GM13977 (cell line): ENCODE results near the gene PER2.

Experiments used
- DNase-seq: peaks from one replicate; pipeline ENCODE4 v3.0.0; 2012; ENCODE audit warnings: low spot score
- in situ Hi-C: fragments of 300-500 bp; cut with MboI; formaldehyde crosslinking; loops from one replicate; pipeline ENCODE4 v1.12.0; 2022; ENCODE audit warnings: low sequenced_read_pairs, low pct_unique_long_range_greater_than_20kb, mixed read lengths, inconsistent platforms; ENCODE audit not compliant: unreplicated experiment
- TF ChIP-seq, protein P1 (sequence below): IDR thresholded peaks from 2 replicates; pipeline ENCODE4 v1.5.1; 2012; ENCODE audit warnings: mild to moderate bottlenecking, control low read depth; ENCODE audit not compliant: insufficient read depth; ENCODE audit errors: extremely low read depth, missing control alignments

Gene PER2

DNA sequence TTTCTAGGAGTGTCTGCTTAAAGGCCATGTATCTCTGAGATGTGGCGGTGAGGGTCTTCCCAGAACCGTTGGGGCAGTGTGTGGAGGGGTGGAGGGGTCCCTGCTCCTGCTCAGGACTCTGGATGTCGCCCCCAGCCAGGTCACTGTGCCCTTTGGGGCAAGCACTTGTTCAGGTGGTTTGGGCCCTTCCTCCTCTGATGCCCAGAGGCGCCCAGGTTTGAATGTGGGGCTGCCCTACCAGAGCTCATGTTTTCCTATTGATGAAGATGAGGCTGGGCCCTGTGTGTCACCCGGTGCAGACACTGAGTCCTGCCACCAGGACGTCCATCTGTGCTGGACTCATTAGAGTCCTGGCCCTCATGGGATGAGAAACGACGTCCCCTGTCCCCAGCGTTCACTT lies 14.3 kb upstream of the PER2 start:
- TF ChIP-seq, protein P1, sequence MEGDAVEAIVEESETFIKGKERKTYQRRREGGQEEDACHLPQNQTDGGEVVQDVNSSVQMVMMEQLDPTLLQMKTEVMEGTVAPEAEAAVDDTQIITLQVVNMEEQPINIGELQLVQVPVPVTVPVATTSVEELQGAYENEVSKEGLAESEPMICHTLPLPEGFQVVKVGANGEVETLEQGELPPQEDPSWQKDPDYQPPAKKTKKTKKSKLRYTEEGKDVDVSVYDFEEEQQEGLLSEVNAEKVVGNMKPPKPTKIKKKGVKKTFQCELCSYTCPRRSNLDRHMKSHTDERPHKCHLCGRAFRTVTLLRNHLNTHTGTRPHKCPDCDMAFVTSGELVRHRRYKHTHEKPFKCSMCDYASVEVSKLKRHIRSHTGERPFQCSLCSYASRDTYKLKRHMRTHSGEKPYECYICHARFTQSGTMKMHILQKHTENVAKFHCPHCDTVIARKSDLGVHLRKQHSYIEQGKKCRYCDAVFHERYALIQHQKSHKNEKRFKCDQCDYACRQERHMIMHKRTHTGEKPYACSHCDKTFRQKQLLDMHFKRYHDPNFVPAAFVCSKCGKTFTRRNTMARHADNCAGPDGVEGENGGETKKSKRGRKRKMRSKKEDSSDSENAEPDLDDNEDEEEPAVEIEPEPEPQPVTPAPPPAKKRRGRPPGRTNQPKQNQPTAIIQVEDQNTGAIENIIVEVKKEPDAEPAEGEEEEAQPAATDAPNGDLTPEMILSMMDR = no peak
- in situ Hi-C loops = no loop called here
- no peak for DNase-seq

DNA sequence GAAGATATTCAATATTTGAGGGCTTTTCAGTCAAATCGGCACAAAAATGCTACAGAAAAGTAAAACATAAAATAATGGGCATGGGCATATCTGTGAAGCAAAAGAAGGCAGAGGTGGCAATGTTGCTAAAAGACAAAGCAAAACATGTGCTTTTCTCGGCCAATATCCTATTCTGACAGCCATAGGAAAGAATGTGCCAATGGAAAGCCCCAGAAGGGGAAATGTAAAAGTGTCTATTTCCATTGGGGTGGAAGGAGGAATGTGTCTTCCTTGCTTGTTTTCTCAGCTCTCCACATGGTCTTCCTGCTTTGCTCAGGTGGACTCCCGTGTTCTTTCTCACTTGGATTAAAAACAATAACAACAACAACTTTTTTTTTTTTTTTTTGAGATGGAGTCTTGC lies 13.7 kb upstream of the PER2 start:
- in situ Hi-C loops = no loop called here
- TF ChIP-seq, protein P1 = no peak
- DNase-seq = no peak

DNA sequence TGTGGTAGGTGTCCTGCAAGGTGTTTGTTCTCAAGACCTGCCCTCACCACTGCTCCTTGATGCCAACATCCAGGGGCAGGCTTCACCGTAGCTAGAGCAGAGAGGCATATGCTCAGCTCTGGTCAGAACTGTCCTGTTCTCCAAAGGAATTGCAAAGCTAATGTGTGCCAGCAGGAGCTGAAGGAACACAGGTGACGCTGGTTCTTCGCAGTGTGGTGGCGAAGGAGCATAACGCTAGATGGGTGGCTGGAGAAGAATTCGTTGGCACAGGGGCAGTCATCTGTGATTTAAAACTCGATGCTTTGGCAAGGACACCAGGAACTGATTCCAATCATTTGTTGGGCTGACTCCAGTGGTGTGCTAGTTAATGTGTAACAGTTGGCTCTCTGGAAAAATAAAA lies 11.4 kb upstream of the PER2 start:
- TF ChIP-seq, protein P1 = no peak
- DNase-seq = no peak
- in situ Hi-C loops = no loop called here

DNA sequence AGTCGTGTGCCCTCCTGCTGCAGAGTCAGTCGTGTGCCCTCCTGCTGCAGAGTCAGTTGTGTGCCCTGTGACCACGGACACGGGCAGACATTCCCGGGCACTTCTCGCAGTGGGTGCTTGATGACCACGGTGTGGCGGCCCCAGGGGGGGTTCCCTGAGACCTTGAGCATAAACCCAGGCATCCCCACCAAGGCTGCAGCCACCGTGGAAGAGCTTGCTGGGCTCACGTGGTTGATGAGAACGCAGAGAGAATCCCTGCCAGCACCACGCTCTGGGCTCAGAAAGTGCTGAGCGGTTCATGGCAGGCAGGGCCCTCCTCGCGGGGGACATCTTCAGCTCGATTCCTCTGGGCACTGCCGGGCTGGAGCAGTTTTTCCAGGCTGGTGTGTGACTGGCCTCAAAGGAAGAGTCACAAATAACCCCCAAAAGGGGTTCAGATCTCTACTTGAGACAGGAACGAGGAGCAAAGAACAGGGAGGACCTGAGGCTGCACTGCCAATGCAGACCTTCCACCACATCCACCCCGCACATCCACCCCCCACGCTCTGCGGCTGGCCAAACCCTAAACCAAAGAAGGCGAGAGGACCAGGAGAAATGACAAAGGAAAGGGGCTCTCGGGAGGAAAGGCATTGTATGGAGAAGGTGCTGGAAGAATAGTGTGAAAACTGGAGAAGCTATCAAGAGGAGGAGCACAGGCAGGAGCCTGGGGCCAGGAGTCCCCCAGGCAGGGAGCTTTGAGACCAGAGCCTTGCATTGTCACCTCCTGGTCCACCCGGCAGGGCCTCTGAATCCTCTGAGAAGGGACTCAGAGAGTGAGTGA lies 8.4 kb upstream of the PER2 start:
- TF ChIP-seq, protein P1 = no peak
- in situ Hi-C loops = no loop called here

DNA sequence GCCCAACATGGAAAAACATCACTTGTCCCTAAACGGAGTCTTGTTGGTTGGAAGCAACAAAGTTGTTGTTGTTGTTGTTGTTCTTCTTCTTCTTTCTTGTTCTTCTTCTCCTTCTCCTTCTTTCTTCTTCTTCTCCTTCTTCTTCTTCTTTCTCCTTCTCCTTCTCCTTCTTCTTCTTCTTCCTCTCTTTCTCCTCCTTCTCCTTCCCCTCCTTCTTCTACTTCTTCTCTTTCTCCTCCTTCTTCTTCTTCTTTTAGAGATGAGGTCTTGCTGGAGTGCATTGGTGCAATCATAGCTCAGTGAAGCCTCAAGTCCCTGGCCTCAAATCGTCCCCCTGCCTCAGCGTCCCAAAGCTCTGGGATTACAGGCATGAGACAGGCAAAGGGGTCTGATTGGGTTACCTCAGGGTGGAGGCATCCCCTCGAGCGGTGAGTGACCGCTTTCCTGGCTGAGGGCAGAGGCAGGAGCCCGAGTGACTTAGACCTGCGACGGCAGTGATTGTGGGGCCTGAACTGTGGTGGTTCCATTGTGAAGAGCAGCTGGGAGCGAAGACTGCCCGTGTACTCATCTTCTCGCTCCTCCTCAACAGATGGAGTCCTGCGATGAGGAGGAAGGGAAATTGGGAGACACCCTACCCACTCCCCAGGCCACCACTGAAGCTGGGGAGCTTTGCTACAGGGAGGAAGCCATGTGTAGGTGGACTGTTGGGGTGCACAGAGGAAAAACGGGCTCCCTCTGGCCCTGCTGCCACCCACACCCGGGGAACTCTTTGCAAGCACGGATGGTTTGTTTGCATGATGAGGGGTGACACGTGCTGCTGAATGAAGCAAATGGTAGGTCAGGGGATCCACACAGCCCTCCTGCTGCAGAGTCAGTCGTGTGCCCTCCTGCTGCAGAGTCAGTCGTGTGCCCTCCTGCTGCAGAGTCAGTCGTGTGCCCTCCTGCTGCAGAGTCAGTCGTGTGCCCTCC lies 7.0 kb upstream of the PER2 start:
- TF ChIP-seq, protein P1 = no peak
- DNase-seq = no peak
- in situ Hi-C loops = no loop called here

More for the DNA sequence above, 8.4 kb upstream of the PER2 start:
- DNase-seq = no peak

DNA sequence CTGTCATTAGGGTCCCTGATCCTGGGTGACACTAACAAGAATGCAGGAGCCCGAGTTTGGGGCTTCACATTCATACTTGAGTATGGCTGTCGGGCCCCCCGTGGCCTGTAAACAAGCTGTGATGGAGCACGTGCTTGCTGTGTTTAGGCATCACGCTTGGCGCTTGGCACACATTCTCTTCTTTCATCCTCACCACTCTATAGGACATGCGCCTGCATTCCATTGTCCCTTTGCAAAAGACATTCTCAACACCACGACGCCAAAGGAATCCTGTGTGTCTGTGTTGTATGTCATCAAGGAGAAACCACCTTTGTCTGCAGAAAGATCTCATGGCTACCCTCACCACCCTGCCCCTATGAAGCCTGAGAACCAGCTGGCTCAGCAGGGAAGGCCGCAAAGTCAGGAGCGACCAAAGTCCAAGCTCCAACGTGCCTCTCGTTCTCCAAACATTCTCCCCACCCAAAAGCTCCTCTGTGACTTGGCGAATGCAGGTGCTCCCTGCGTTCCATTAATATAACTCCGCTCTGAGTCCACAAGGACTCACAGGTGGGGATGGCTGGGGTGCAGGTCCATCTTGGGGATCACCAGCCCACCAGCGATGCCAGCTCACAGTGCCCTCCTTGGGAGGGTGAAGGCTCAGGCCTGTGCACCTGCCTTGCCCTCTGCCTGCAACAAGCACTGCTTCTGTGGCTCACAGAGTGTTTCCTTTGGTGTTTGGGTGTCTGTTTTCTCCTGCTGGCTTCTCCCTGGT lies 6.2 kb upstream of the PER2 start:
- DNase-seq = no peak
- in situ Hi-C loops = no loop called here
- TF ChIP-seq, protein P1 = no peak
